Pancreas (tissue), 10 donors: ENCODE data around the gene DOHH. TPM values are rescaled to one million over a fixed set of nuclear protein-coding genes. Genes with fewer than 3 reads are reported as not detected.
A peak's percentile ranks its signal among the peaks of the same experiment; 100 is the strongest.

Experiments used
- ATAC-seq, 4 donors: fragments of 200-7000 bp; cut with Tn5 transposase; one replicate each; pipeline versions ENCODE4 v1.8.0 to v1.9.1; 2020; ENCODE audit warnings: mild to moderate bottlenecking in 4 of 4, moderate library complexity in 4 of 4
- DNase-seq, 6 donors: peaks; one replicate each; pipeline ENCODE4 v3.0.0-alpha.2; 2020
- FAIRE-seq: peaks from 2 replicates; lab custom pipeline; 2012; peaks lifted over from hg19 to GRCh38; lab: Jason Lieb, UNC
- H3K27ac ChIP-seq, 4 donors: fragments of 200-600 bp; sonication (generic); 1 replicate in 3 of 4; 2 replicates in 1 of 4; pipeline versions ENCODE4 v1.5.0 to v1.8.0; 2020
- H3K27me3 ChIP-seq, 4 donors: fragments of 200-600 bp; one replicate each; pipeline ENCODE4 v1.8.0; 2021
- H3K36me3 ChIP-seq, 3 donors: fragments of 200-600 bp; sonication (generic) in 1 of 3; one replicate each; pipeline versions ENCODE4 v1.5.0 to v1.8.0; 2020 to 2021
- H3K4me1 ChIP-seq, 3 donors: fragments of 200-600 bp; one replicate each; pipeline ENCODE4 v1.8.0; 2021
- H3K4me3 ChIP-seq, 4 donors: fragments of 200-600 bp; sonication (generic) in 2 of 4; one replicate each; pipeline versions ENCODE4 v1.5.0 to v1.8.0; 2020 to 2021
- H3K9me3 ChIP-seq, 4 donors: fragments of 200-600 bp; one replicate each; pipeline ENCODE4 v1.8.0; 2021
- CTCF ChIP-seq, 4 donors: fragments of 200-600 bp; sonication (generic) in 3 of 4; IDR thresholded peaks; one replicate each; pipeline versions ENCODE4 v1.5.0 to v1.8.0; 2021; ENCODE audit warnings: antibody characterized with exemption in 4 of 4
- WGBS, 2 donors: extraction: QIAGEN DNeasy Blood & Tissue Kit; methylation state at CpG; one replicate each; pipeline ENCODE4 v1.1.7; 2013; 5-methylcytosine and 5-hydroxymethylcytosine counted together
- intact Hi-C, 3 donors: fragments of 100-400 bp; cut with DNase I; formaldehyde crosslinking; loops; one replicate each; pipeline versions ENCODE4 v1.11.1 to v1.14.2; 2022
- polyA plus RNA-seq, 2 donors: library from polyadenylated mRNA; stranded (reverse); fragments of 200-250 nt; gene quantifications; one replicate each; pipeline ENCODE4 v1.2.3, GENCODE V29; 2013
- total RNA-seq, 6 donors: library from RNA; stranded (reverse); fragmentation: NEBNext Ultra II Directional in 4 of 6; extraction: Animal tissue kit (Norgen Biotek cat#: 25700) in 4 of 6; gene quantifications; one replicate each; pipeline versions ENCODE4 v1.2.1 to v1.2.4, GENCODE V29; 2021 to 2023
- donor health status: healthy with polysubstance abuse.
- donor health status: DM: no; HTN: no; CAD: no; lungs with moderate emphysema.
- donor health status: DM: no; HTN: no; CAD: no.
- donor health status: control.
- donor health status: control.
- donor health status: Bipolar disorder and iron deficiency.
- donor health status: DM: yes; HTN: yes; CAD: no.
- donor health status: DM: no; HTN: no; CAD: no.
- donor health status: DM: no; HTN: no; CAD: no.
- donor health status: DM: yes; HTN: yes; CAD: no.

The DOHH gene
- total and polyA plus RNA-seq, 8 donors: 3.2 to 10.5 (median 5.0) TPM

- ATAC-seq (no peak), FAIRE-seq (no peak)
These were observed 35.8 kb downstream of the DOHH start for GRCh38 chr19:3464587-3465235.

GRCh38 chr19:3463714-3464586, 36.5 kb downstream of the DOHH start:
- Histone ChIP-seq H3K27me3 (no peaks in the 10 kb centered on the region), H3K27ac (no peak overlapping the region), H3K36me3 (peaks cover 3 to 19% (median 11%) of the 10 kb centered on the region in 3 donors), H3K9me3 (no peaks in the 10 kb centered on the region), H3K4me1 (peaks cover 0 to 16% (median 4%) of the 10 kb centered on the region in 3 donors), H3K4me3 (no peak overlapping the region)
- intact Hi-C loops: no loop called here
- ATAC-seq (no peak), DNase-seq (peak in 2 of 6 donors; percentile 20 to 42), FAIRE-seq (no peak)
- 83 to 88% methylated on average over 40 to 57 of the region's 57 CpGs for WGBS, 2 donors
- TF ChIP-seq CTCF (IDR thresholded peaks at IDR 0.05): no peak

More at GRCh38 chr19:3464587-3465235, 35.8 kb downstream of the DOHH start:
- Histone ChIP-seq H3K4me3 (no peak overlapping the region), H3K9me3 (no peaks in the 10 kb centered on the region), H3K4me1 (peaks cover 0 to 8% (median 4%) of the 10 kb centered on the region in 3 donors), H3K27me3 (no peaks in the 10 kb centered on the region), H3K36me3 (peaks cover 3 to 19% (median 11%) of the 10 kb centered on the region in 3 donors), H3K27ac (no peak overlapping the region)
- intact Hi-C loops: loop anchor here in 1 of 3 donors (5.0 kb wide), 1 partner anchor 142 kb away; no protein-coding TSS in a partner anchor
- no peak for TF ChIP-seq CTCF (IDR thresholded peaks at IDR 0.05)
- peak in 2 of 6 donors; percentile 23 to 39 for DNase-seq
- WGBS, 2 donors: 84 to 86% methylated on average over 28 to 31 of the region's 31 CpGs

GRCh38 chr19:3462991-3463713, 37.3 kb downstream of the DOHH start:
- Histone ChIP-seq H3K27ac (no peak overlapping the region), H3K9me3 (no peaks in the 10 kb centered on the region), H3K4me1 (peaks cover 0 to 17% (median 4%) of the 10 kb centered on the region in 3 donors), H3K4me3 (no peak overlapping the region), H3K27me3 (no peaks in the 10 kb centered on the region), H3K36me3 (peaks cover 3 to 19% (median 11%) of the 10 kb centered on the region in 3 donors)
- TF ChIP-seq CTCF (IDR thresholded peaks at IDR 0.05): no peak
- ATAC-seq: no peak
- intact Hi-C loops: no loop called here
- DNase-seq: peak in 3 of 6 donors; percentile 21 to 84 (median 51)
- no peak for FAIRE-seq
- 87 to 89% methylated on average over 46 to 58 of the region's 58 CpGs for WGBS, 2 donors

- no peak for FAIRE-seq
- DNase-seq: no peak
- H3K27me3 ChIP-seq: no peaks in the 10 kb centered on the region
- peak overlapping the region in 3 of 4 donors; percentile 33 to 81 (median 76) for H3K27ac ChIP-seq
- H3K4me1 ChIP-seq: peaks cover 0 to 17% (median 4%) of the 10 kb centered on the region in 3 donors
- peaks cover 3 to 36% (median 20%) of the 10 kb centered on the region in 3 donors for H3K36me3 ChIP-seq
- intact Hi-C loops: no loop called here
- 83 to 86% methylated on average over 15 of the region's 15 CpGs for WGBS, 2 donors
- ATAC-seq: peak in 1 of 4 donors; percentile 2
- TF ChIP-seq CTCF (IDR thresholded peaks at IDR 0.05): no peak
- no peaks in the 10 kb centered on the region for H3K9me3 ChIP-seq
- H3K4me3 ChIP-seq: no peak overlapping the region
These were observed 40.4 kb downstream of the DOHH start for GRCh38 chr19:3459965-3460582.
